ENCODE results near the gene DBNDD1.

DNA sequence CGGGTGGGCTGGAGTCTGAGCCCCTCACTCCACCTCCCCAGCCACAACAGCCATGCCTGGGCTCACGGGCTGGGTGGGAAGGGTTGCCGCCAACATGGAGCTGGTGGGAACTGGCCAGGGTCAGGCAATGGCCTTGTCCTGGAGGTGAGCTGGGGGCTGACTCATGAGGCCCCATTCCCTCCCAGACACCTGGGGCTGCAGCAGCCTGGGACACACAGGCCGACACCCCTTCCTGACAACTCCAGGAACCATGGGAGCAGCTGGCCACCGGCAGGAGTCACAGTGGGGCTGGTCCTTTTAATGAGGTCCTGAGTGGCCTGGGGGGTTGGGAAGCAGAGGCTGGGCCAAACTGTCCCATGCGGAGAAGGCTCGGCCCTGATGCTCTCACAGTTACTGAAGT is 12.2 kb downstream of the DBNDD1 start:
- no peak for TF ChIP-seq POLR2A (IDR thresholded peaks at IDR 0.05; ENCODE audit: low read length)
- no peak for TF ChIP-seq GATA1 (IDR thresholded peaks at IDR 0.05; ENCODE audit: low read depth, low read length)

All from erythroblast (primary cell).